HL-60 (cell line): ENCODE measurements around the gene RTP5.

Experiments
- DNase-seq, 2 experiments: peaks; one replicate each; pipeline ENCODE4 v3.0.0-alpha.2; 2010 to 2020; ENCODE audit warnings: low read depth in 1 of 2, low spot score in 1 of 2
- H3K27ac ChIP-seq: fragments of 250-450 bp; sonication (Bioruptor Pico); replicated peaks from 2 replicates; pipeline ENCODE4 v1.5.1; 2020; ENCODE audit warnings: mild to moderate bottlenecking, moderate library complexity
- H3K27me3 ChIP-seq: fragments of 250-450 bp; sonication (Bioruptor Pico); 2 replicates; pipeline ENCODE4 v1.5.1; 2021; ENCODE audit warnings: mild to moderate bottlenecking, moderate library complexity; ENCODE audit not compliant: insufficient read depth, poor library complexity, severe bottlenecking
- H3K4me3 ChIP-seq: replicated peaks from 2 replicates; pipeline ENCODE4 v1.5.1; 2011; ENCODE audit warnings: mild to moderate bottlenecking, control low read depth, low read length; ENCODE audit not compliant: insufficient read depth
- GABPA ChIP-seq: IDR thresholded peaks from 2 replicates; pipeline ENCODE4 v1.6.1; 2012; ENCODE audit warnings: low read depth
- POLR2AphosphoS5 ChIP-seq: IDR thresholded peaks from 2 replicates; pipeline ENCODE4 v1.6.1; 2012; ENCODE audit warnings: low read depth
- SPI1 ChIP-seq: IDR thresholded peaks from 2 replicates; pipeline ENCODE4 v1.6.1; 2012; ENCODE audit warnings: low read depth, mild to moderate bottlenecking, borderline replicate concordance
- TF ChIP-seq, protein P1 (sequence below): IDR thresholded peaks from one replicate; pipeline ENCODE4 v1.5.1; 2011; ENCODE audit warnings: low read length, control low read depth, inconsistent platforms; ENCODE audit not compliant: insufficient read depth
- TF ChIP-seq, protein P2 (sequence below): IDR thresholded peaks from 2 replicates; pipeline ENCODE4 v1.6.1; 2012; ENCODE audit warnings: low read depth; ENCODE audit not compliant: insufficient replicate concordance

RTP5 gene

DNA sequence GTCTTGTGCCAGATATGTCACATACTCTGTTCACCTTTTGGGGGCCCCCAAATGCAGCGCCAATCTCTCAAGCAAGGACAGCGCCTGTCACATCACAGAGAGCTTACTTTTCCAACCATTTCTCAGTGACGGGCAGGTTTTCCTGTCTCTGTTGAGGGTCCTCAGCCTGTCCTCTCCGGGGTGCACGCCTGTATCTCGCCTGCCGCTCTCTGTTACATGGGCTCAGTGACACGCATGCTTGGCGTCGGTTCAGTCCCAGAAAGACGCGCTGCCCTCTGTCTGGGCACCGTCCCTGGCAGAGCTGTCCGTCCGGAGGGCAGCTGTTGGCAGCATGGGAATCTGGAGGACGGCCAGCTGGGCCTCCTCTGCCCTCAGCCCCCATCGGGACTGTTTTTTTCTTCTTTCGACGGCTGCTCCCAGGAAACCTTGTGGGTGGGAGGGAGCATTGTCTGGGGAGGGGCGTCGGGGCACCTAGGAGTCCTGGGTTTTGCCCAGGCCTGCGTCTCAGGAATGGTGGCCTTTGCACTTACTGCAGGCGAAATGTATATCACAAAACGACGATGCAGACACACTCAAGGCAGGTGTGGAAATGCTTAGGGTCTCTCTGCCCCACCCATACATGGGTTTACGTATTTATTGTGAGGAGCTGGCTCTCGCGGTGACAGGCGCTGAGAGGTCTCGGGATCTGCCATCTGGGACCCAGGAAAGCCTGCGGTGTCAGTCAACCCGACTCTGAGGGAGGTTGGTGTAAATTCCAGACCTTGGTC, 30.9 kb downstream of the RTP5 start:
- TF ChIP-seq POLR2AphosphoS5 (no peak), GABPA (no peak), SPI1 (no peak)
- TF ChIP-seq, protein P1, sequence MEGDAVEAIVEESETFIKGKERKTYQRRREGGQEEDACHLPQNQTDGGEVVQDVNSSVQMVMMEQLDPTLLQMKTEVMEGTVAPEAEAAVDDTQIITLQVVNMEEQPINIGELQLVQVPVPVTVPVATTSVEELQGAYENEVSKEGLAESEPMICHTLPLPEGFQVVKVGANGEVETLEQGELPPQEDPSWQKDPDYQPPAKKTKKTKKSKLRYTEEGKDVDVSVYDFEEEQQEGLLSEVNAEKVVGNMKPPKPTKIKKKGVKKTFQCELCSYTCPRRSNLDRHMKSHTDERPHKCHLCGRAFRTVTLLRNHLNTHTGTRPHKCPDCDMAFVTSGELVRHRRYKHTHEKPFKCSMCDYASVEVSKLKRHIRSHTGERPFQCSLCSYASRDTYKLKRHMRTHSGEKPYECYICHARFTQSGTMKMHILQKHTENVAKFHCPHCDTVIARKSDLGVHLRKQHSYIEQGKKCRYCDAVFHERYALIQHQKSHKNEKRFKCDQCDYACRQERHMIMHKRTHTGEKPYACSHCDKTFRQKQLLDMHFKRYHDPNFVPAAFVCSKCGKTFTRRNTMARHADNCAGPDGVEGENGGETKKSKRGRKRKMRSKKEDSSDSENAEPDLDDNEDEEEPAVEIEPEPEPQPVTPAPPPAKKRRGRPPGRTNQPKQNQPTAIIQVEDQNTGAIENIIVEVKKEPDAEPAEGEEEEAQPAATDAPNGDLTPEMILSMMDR: no peak
- H3K4me3 ChIP-seq: no peak overlapping the region

DNA sequence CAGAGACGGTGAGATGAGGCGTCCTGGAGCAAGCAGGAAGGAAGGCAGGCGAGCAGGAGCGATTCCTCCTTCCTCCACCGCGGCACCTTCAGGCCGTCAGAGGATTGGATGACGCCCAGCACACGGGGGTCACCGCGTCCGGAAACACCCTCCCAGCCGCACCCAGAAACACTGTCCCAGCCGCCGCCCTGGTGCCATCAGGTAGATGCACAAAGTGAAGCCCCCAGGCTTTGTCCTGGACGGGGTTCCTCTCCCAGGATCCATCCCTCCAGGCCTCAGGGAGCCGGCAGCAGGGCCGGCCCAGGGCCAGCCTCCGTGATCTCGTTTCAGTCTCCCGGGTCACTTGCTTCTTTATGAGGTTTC, 31.5 kb downstream of the RTP5 start:
- DNase-seq: no peak
- Histone ChIP-seq H3K27ac (no peak overlapping the region), H3K4me3 (no peak overlapping the region), H3K27me3 (no peaks in the 10 kb centered on the region)
- no peak for TF ChIP-seq POLR2AphosphoS5
- TF ChIP-seq, protein P2, sequence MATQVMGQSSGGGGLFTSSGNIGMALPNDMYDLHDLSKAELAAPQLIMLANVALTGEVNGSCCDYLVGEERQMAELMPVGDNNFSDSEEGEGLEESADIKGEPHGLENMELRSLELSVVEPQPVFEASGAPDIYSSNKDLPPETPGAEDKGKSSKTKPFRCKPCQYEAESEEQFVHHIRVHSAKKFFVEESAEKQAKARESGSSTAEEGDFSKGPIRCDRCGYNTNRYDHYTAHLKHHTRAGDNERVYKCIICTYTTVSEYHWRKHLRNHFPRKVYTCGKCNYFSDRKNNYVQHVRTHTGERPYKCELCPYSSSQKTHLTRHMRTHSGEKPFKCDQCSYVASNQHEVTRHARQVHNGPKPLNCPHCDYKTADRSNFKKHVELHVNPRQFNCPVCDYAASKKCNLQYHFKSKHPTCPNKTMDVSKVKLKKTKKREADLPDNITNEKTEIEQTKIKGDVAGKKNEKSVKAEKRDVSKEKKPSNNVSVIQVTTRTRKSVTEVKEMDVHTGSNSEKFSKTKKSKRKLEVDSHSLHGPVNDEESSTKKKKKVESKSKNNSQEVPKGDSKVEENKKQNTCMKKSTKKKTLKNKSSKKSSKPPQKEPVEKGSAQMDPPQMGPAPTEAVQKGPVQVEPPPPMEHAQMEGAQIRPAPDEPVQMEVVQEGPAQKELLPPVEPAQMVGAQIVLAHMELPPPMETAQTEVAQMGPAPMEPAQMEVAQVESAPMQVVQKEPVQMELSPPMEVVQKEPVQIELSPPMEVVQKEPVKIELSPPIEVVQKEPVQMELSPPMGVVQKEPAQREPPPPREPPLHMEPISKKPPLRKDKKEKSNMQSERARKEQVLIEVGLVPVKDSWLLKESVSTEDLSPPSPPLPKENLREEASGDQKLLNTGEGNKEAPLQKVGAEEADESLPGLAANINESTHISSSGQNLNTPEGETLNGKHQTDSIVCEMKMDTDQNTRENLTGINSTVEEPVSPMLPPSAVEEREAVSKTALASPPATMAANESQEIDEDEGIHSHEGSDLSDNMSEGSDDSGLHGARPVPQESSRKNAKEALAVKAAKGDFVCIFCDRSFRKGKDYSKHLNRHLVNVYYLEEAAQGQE: no peak
- no peak for TF ChIP-seq GABPA
- TF ChIP-seq, protein P1: no peak
- no peak for TF ChIP-seq SPI1

More for the DNA sequence above, 30.9 kb downstream of the RTP5 start:
- no peak for DNase-seq
- no peak overlapping the region for H3K27ac ChIP-seq
- H3K27me3 ChIP-seq: no peaks in the 10 kb centered on the region

DNA sequence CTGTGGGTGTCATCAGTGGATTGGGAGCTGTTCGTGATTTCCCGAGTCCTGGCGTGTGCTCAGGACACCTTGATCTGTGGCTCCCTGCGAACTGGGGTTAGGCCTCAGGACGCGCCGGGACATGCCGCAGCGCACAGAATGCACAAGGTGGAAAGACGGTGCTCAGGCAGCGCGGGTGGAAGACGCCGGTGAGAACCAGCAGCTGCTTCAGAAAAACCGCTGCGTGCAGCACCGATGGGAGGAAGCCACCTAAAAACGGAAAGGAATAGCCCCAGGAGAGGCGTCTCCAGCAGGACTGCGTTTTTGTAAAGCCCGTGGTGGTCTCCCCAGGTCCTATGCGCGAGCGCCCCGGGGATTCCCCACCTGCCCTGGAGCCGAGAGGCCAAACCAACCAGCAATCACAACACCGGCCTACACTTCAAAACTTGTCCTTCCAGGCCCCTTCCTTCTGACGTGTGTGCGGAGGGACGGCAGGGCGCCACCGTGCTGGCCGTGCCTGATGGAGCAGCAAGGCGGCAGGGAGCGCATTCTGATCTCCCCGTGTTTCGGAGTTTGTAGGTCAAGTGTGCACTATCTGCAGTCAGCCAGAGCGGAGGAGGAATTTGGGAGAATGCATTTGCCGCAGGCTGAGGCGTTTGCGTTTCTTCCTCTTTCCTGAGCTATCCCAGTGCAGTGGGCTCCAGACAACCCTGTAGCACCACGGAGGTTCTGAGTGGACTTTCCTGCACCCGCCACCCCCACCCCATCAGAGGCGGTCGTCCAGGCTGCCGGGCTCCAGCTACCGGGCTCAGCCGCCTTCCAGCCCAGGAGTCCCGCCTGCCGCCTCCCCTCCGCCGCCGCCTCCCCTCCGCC, 32.2 kb downstream of the RTP5 start:
- TF ChIP-seq, protein P1: no peak
- no peak for TF ChIP-seq GABPA
- TF ChIP-seq POLR2AphosphoS5: no peak
- no peaks in the 10 kb centered on the region for H3K27me3 ChIP-seq
- no peak overlapping the region for H3K27ac ChIP-seq
- no peak overlapping the region for H3K4me3 ChIP-seq
- peak in 1 of 2 experiments; percentile 3 for DNase-seq

DNA sequence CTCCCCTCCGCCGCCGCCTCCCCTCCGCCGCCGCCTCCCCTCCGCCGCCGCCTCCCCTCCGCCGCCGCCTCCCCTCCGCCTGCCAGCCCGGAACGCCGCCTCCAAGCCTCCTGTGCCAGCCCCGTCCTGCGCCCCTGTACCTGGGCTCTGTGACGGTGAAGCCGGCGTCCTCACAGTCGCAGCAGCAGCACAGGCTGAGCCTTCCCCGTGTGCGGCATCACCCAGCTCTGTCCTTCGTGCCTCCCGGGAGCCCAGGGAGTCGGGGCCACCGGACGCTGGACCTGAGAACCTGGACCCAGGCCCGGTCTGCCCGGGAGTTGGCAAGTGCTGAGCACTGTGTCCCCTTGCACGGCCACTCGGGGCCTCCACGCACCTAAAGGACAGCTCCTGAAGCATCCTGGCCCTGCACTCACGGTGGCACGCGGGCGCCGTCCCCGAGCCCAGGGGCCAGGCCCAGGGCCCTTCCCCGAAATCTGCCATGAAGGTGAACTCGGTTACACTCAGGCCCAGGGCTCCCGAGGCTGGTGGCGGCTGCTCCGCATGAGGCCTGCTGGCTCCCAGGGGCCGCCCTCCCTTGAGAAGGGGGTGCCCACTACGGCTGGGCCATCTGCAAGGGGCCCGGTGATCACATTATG, 32.9 kb downstream of the RTP5 start:
- no peak for DNase-seq
- no peak overlapping the region for H3K27ac ChIP-seq
- TF ChIP-seq SPI1: no peak
- no peaks in the 10 kb centered on the region for H3K27me3 ChIP-seq
- H3K4me3 ChIP-seq: no peak overlapping the region
